CMK (cell line): Measurements from ENCODE around the gene RB1.
A peak's percentile ranks its signal among the peaks of the same experiment; 100 is the strongest.
"Not testable (repeated sequence)": the region's sequence is repeated elsewhere in the genome, so short reads cannot be mapped to it uniquely, and the experiment has no call there.

Experiments used
- DNase-seq: peaks from one replicate; pipeline ENCODE4 v3.0.0-alpha.2; 2010; ENCODE audit warnings: low read depth

Gene RB1

GRCh38 chr13:48449656-48450055 is 146.1 kb downstream of the RB1 start:
- DNase-seq = no peak

GRCh38 chr13:48451196-48451595 is 147.6 kb downstream of the RB1 start:
- not testable (repeated sequence) for DNase-seq

- no peak for DNase-seq
Observed at GRCh38 chr13:48456546-48456945, 153.0 kb downstream of the RB1 start.

GRCh38 chr13:48457578-48458242 is 154.2 kb downstream of the RB1 start:
- no peak for DNase-seq

GRCh38 chr13:48475230-48475629 is 171.7 kb downstream of the RB1 start:
- no peak for DNase-seq

- DNase-seq = no peak
Observed at GRCh38 chr13:48476215-48476614, 172.7 kb downstream of the RB1 start.

- no peak for DNase-seq
Observed at GRCh38 chr13:48476686-48477085, 173.1 kb downstream of the RB1 start.

DNA sequence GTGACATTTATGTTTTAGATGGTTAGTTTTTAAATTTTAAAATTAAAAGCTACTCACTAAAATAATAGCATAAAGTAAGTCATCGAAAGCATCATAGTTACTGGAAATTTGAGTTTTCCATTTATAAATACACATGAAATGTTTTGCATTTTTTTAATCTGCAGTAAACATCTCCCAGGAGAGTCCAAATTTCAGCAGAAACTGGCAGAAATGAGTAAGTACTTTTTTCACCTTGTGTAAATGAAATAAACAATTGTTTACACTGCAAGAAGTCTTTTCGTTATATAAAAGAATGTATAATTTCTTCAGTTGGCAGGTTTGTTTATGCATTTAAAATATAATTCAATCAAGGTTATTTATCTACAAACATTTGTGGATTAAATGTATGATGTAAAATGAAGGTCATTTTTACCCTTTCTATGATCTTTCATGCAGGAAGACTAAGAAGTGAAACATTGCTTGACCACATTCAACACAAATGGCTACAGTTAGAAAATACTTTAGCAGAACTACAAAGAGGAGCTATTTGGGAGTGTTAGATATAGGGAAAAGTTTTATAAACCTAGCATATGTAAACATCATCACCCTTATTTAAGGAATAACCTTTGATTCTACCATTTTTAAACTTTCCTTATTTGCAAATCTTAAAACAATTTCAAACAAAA is 173.8 kb downstream of the RB1 start:
- DNase-seq = no peak

- DNase-seq = no peak
Observed at GRCh38 chr13:48478391-48478790, 174.8 kb downstream of the RB1 start.

GRCh38 chr13:48483575-48483974 is 180.0 kb downstream of the RB1 start:
- DNase-seq = no peak

DNA sequence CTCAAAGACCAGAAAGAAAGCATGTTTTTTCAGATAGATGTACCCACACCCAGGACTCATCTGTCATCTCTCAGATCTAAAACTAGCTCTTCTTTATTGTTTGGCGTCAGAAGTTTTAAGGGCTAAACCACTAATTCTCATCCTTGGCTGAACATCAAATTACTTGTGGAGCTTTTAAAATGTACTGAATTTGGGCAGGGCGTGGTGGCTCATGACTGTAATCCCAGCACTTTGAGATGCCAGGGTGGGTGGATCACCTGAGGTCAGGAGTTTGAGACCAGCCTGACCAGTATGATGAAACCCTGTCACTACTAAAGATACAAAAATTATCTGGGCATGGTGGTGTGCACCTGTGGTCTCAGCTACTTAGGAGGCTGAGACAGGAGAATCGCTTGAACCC is 181.9 kb downstream of the RB1 start:
- DNase-seq = no peak

GRCh38 chr13:48486362-48486761 is 182.8 kb downstream of the RB1 start:
- DNase-seq = no peak

GRCh38 chr13:48486836-48487235 is 183.3 kb downstream of the RB1 start:
- no peak for DNase-seq

- DNase-seq = no peak
Observed at GRCh38 chr13:48487968-48488367, 184.4 kb downstream of the RB1 start.

DNA sequence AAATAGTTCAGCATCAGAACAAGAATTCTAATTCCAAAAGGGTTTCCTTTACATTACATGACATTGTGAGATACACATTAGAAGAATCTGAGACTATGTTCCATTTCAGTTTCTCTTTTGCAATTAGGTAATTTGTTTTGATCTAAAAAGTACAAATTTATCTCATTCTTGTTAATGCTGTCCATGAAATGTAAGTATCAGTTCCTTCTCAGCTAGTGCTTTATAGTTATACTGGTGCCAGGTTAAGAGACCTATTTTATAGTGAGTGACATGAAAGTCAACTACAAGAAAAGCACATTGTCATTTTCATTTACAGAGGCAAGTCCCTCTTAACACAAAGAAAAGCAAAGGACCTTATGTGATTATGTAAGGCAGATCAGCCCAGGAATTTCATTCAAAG is 185.4 kb downstream of the RB1 start:
- no peak for DNase-seq

GRCh38 chr13:48489666-48490065 is 186.1 kb downstream of the RB1 start:
- DNase-seq = no peak

DNA sequence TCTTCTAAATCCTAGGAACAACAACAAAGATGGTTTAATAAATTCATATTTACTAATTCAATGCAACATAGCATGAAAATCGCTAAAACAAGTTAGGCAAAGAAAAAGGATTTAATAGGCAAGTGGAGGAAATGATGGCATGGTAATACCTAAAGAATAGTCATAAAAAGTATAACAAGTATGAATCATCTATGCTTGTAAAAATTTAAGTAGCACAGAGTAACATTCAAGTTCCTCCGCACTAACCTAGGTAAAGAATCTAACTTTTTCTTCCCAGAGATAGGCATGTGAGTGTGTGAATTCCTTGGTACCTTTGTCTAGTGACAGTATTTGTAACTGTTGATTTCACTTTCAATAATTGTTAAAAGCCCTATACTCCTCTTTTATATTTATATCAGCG is 186.7 kb downstream of the RB1 start:
- DNase-seq = no peak

DNA sequence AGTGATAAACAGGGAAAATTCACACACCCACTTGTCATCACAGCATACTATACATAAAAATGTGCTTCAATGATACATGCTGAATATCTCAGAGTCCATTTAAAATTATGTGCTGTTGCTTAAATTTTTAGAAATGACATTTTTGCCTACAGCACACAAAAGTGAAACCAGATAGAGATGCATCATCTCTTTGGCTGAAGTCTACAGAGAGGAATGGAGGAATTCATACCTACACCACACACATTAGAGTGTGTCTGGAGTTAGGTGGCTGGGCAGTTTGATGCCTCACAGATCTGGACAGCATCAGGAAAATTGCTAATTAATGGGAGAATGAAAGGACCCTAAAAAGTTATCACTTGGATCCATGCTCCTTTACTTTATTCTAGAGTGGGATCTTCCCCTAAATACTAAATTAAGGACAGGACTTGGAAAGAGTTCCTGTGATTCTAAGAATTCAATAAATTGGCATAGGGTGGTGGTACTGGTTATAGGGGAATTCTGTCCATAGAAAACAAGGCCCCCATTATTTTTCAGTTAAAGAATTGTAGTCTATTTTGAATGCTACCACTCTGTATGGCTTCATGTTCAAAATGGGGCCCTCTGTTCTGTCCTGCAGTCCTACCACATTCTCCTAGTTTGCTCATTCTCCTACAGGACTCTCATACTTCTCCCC is 188.0 kb downstream of the RB1 start:
- no peak for DNase-seq

DNA sequence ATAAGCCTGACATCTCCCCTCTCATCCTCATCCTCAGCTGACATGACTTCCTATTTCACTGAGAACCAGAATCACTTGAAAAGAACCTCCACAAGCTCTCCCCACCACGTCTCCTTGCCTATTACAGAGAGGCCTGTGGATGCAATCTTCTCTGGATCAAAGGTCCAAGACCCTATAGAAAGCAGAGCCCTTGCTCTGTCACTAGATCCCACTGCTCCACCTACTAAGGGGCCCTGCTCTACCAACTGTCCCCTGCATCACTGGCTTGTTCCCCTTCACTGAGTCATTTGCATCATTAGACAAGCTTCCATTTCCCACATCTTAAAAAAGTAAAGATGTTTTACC is 188.5 kb downstream of the RB1 start:
- no peak for DNase-seq

DNA sequence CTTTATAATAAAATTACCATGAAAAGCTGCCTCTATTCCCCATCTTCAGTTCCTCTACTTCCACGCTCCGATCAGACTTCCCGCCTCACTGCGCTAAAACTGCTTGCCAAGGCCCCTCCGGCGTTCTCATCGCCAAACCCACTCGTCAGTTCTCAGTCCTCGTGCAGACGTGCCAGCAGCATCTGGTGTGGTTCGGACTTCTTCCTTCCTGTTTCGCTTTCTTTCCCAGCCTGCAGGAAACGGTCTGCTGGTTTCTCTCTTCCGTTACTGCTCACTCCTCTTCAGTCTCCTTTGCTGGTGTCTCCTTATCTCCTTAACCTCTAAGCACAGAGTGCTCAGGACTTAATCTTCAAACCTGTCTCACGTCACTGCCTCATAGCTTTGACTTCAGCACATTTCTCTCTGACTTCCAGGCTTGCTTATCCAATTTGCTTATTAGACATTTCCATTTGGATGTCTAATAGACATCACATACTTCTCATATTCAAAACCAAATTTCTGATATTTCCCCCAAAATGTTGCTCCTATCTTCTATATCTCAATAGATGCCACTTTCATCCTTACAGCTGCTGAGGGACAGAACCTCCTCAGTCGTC is 189.0 kb downstream of the RB1 start:
- DNase-seq = peak; percentile 45

DNA sequence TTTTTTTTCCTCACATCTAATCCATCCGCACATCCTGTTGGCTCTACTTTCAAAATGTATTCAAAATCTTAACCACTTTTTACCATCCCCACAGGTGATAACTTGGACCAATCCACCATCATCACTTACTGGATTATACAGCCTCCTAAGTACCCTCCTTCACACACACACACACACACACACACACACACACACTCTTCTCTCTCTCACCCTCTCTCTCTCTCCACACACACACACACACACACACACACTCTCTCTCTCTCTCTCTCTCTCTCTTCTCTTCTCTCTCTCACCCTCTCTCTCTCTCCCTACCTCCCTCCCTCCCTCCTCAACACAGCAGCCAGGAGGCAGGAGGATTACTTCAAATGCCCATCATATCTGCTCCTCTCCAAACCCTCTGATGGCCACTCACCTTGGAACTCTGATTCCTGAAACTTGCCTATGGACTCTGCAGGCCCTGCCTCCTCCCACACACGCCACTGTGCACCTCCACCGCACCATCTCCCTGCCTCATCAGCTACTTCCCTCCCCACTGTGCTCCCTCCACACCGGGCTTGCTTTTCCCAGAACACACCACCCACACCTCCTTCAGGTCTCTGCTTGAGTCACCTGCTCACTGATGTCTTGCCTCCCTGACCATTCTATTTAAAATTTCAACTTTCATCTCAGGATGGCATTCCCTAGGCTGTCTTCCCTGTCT is 189.7 kb downstream of the RB1 start:
- no peak for DNase-seq

GRCh38 chr13:48493851-48494250 is 190.3 kb downstream of the RB1 start:
- no peak for DNase-seq

DNA sequence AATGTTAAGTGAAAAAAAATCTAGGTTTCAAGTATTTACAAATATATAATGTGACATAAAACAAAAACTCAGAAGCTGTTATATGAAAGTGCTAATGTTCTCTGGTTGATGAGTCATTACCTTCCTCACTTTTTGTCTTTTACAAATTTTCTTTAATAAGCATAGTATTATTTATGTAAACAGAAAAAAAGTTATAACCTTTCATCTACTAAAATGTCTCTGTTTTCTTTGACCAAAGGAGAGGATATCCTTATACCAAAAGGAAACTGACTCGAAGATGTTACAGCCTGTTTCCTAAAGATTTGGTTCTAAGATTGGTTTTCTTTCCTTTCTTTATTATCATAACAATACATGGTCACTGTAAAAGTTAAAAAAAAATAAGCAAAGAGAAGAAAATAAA is 191.3 kb downstream of the RB1 start:
- DNase-seq = no peak
